Spleen (tissue), 7 donors: ENCODE results near the gene ATP2B1.

ENCODE experiments used
- POLR2A ChIP-seq, 3 donors: fragments of 450-650 bp; IDR thresholded peaks; one replicate each; pipeline ENCODE4 v1.5.1; 2017; ENCODE audit warnings: antibody characterized with exemption in 3 of 3, mild to moderate bottlenecking in 1 of 3
- POLR2AphosphoS5 ChIP-seq, 3 donors: sonication (generic); formaldehyde crosslinking; IDR thresholded peaks; one replicate each; pipeline ENCODE4 v1.5.1; 2017; ENCODE audit warnings: antibody characterized with exemption in 3 of 3
- TF ChIP-seq, protein P1 (sequence below), 11 experiments: fragments of 200-600 bp in 7 of 11; fragments of 450-650 bp in 4 of 11; sonication (generic) in 4 of 11; IDR thresholded peaks in 8 of 11; conservative IDR thresholded peaks in 3 of 11; 1 replicate in 7 of 11; 2 replicates in 4 of 11; pipeline versions ENCODE4 v1.4.0 to v1.8.0; 2016 to 2021; ENCODE audit warnings: antibody characterized with exemption in 11 of 11, inconsistent platforms in 4 of 11, mild to moderate bottlenecking in 1 of 11
- donor health status: DM: no; HTN: no; CAD: no; lungs with moderate emphysema.
- donor health status: DM: no; HTN: no; CAD: no.
- donor health status: DM: no; HTN: no; CAD: no.

DNA sequence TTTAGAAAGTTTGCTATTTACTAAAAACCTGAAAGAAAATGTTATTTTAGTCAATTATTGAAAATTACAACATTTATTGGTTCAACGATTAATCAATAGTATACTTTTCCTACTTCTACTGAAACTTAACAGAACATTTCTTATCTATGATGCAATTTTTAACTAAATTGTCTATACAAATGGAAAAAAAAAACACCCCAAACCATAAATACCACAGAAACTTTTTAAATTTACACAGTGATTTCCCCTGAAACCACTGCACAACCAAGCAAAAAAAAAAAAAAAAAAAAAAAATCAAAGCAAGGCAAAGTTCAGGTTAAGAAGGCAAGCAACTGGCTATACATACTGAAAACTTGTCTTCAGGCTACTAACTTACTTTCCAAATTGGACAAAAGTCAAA is 110.9 kb downstream of the ATP2B1 start:
- TF ChIP-seq, protein P1, sequence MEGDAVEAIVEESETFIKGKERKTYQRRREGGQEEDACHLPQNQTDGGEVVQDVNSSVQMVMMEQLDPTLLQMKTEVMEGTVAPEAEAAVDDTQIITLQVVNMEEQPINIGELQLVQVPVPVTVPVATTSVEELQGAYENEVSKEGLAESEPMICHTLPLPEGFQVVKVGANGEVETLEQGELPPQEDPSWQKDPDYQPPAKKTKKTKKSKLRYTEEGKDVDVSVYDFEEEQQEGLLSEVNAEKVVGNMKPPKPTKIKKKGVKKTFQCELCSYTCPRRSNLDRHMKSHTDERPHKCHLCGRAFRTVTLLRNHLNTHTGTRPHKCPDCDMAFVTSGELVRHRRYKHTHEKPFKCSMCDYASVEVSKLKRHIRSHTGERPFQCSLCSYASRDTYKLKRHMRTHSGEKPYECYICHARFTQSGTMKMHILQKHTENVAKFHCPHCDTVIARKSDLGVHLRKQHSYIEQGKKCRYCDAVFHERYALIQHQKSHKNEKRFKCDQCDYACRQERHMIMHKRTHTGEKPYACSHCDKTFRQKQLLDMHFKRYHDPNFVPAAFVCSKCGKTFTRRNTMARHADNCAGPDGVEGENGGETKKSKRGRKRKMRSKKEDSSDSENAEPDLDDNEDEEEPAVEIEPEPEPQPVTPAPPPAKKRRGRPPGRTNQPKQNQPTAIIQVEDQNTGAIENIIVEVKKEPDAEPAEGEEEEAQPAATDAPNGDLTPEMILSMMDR (IDR thresholded peaks at IDR 0.05 in 8 of 11, conservative IDR thresholded peaks at IDR 0.05 in 3 of 11) = no peak
- TF ChIP-seq POLR2AphosphoS5 (IDR thresholded peaks at IDR 0.05) = no peak
- TF ChIP-seq POLR2A (IDR thresholded peaks at IDR 0.05) = no peak
